MM.1S (cell line): ENCODE data around the gene XPNPEP1.

Experiments used
- EZH2 ChIP-seq: fragments of 300-600 bp; sonication (generic); optimal IDR thresholded peaks from 2 replicates; pipeline ENCODE3; 2017; ENCODE audit warnings: low read depth, mild to moderate bottlenecking, antibody characterized with exemption, low read length, mixed read lengths
- EZH2phosphoT487 ChIP-seq: fragments of 300-600 bp; sonication (generic); IDR thresholded peaks from 2 replicates; pipeline ENCODE4 v1.6.1; 2018; ENCODE audit warnings: antibody characterized with exemption, low read length

- TF ChIP-seq EZH2phosphoT487: no peak
- TF ChIP-seq EZH2: no peak
Observed at GRCh38 chr10:109892117-109892516, 31.2 kb downstream of the XPNPEP1 start.
